Measurements from ENCODE around the gene ROPN1L. TPM values are rescaled to one million over a fixed set of nuclear protein-coding genes. Genes with fewer than 3 reads are reported as not detected.

Gene ROPN1L
- total and polyA plus RNA-seq, 10 of the 15 experiments (the other 5 are each of a cell fraction or from before 2014, with no cell fraction given) = 0.07 to 0.38 (median 0.22) TPM; not detected in 6

DNA sequence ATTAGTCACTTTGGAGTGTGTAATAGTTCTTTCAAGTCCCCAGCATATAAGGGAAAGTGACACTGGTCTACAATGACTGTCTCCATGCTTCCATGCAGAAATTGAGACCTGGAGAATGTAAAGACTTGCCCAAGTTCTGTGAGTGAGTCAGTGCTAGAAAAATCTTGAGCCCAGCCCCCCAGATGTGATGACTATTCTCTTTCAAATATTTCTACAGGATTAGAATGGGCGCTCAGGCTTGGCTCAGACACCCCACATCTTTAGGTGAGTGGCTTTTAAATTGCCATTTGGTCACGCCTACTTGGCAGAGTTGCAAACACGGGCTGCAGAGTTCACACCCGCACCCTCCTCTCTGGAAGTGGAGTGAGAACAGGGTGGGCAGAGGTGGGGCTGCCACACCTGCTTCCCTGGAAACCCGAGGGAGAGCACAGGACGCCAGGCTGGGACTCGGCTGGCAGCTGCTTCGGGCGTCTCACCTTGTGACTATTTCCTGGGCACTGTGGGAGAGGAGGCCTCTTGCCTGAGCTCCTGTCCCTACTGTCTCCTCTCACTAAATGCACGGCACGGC lies 37.6 kb downstream of the ROPN1L start (continued):
- no peak for TF ChIP-seq ESRRA (IDR thresholded peaks at IDR 0.05; ENCODE audit: low read length)
- TF ChIP-seq EED (IDR thresholded peaks at IDR 0.05; ENCODE audit: low read depth) = no peak
- no peak for TF ChIP-seq CHD2 (IDR thresholded peaks at IDR 0.05; ENCODE audit: borderline replicate concordance, low read depth, low read length)

DNA sequence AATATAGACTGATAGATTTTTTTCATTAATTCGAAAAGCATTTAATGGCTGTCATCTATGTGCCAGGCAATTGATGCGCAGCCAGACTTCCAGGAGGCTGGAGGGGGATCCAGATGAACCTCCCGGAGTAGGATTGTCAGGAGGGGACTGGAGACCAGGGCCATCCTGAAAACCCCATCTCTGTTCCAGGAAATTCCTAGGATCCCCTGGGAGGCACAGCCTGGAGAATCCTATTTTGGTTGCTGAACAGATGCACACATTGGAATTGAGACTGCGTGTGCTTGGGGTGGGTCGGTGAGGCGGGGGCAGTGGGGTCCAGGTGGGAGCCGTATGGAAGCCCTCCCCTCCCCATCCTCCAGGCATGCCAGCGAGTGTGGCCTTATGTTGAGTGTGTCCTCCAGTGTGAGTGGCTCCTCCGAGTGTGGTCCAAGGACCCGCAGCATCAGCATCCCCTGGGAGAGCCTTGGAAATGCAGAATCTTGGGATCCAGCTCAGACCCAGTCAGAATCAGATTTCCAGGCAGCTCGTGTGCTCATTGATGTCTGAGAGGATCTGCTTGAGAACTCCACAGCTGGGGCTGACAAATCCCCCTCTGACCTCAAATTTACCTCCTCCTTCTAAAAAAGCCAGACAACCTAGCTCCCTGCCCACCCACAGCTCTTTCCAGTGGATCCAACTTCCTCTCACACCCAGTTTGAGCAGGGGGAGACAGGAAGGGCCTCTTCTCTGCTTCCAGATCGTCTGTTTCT lies 38.7 kb downstream of the ROPN1L start:
- Histone ChIP-seq H3K9ac (ENCODE audit: control insufficient read depth, insufficient read depth, low read length) (no peak overlapping the region), H3K27ac (ENCODE audit: control insufficient read depth, insufficient read depth) (no peak overlapping the region), H3K36me3 (ENCODE audit: control insufficient read depth in 2 of 2, insufficient read depth in 2 of 2, low read length in 1 of 2) (no peaks in the 10 kb centered on the region), H3K9me3 (replicated peaks; ENCODE audit: control insufficient read depth, insufficient read depth, low read length) (no peaks in the 10 kb centered on the region), H3K79me2 (ENCODE audit: control insufficient read depth, insufficient read depth, low read length) (no peaks in the 10 kb centered on the region), H3K27me3 (replicated peaks in 1 of 2; ENCODE audit: control insufficient read depth in 2 of 2, insufficient read depth in 2 of 2, low read length in 1 of 2) (no peaks in the 10 kb centered on the region), H4K20me1 (ENCODE audit: control insufficient read depth, insufficient read depth) (no peaks in the 10 kb centered on the region), H3K4me2 (ENCODE audit: control insufficient read depth, insufficient read depth) (no peak overlapping the region), H3K4me3 (no peak overlapping the region), H3K4me1 (ENCODE audit: control insufficient read depth, insufficient read depth, low read length) (no peaks in the 10 kb centered on the region), H2AFZ (ENCODE audit: control insufficient read depth, low read depth, low read length) (no peak overlapping the region)
- intact Hi-C loops (cut with micrococcal nuclease; ENCODE audit: unreplicated experiment) (no loop called here), in situ Hi-C loops (cut with MboI) (no loop called here)
- ChIA-PET SMC1A (ENCODE audit: uncharacterized antibody, unreplicated experiment) (no interaction called here), POLR2A (no interaction called here), CTCF (interaction anchor here (0.6 to 1.0 kb wide), 2 partner anchors 15 to 30 kb away, joined by 3 read pairs; no protein-coding TSS in a partner anchor), RAD21 (ENCODE audit: unreplicated experiment) (no interaction called here)
- FAIRE-seq (no peak), ATAC-seq (no peak), DNase-seq (ENCODE audit: low read depth, low spot score) (no peak)
- TF ChIP-seq ZNF384 (IDR thresholded peaks at IDR 0.05; ENCODE audit: borderline replicate concordance, low read depth, low read length) = no peak
- no peak for TF ChIP-seq SRF (IDR thresholded peaks at IDR 0.05; ENCODE audit: low read depth in 2 of 2, low read length in 2 of 2)
- TF ChIP-seq RAD51 (IDR thresholded peaks at IDR 0.05) = no peak
- TF ChIP-seq YY1 (IDR thresholded peaks at IDR 0.05; ENCODE audit: low read depth, low read length) = no peak
- no peak for TF ChIP-seq CBFB (IDR thresholded peaks at IDR 0.05; ENCODE audit: low read depth)
- WGBS (ENCODE audit: insufficient coverage, insufficient replicate concordance, low lambda C conversion rate, missing lambda C conversion rate) = 67% methylated on average over 12 of the region's 12 CpGs
- BruUV-seq (replicated peaks) = no TSS peak

Measured in GM12878 (cell line).